HCT116 (cell line): ENCODE measurements around the gene PHF8.

Experiments used
- EGR1 ChIP-seq: IDR thresholded peaks from 2 replicates; pipeline ENCODE4 v1.6.1; 2012; ENCODE audit warnings: low read depth
- POLR2A ChIP-seq: IDR thresholded peaks from 2 replicates; pipeline ENCODE4 v1.7.0; 2011; ENCODE audit warnings: borderline replicate concordance; ENCODE audit not compliant: insufficient read depth, insufficient read length; ENCODE audit errors: extremely low read depth
- POLR2AphosphoS5 ChIP-seq: IDR thresholded peaks from 2 replicates; pipeline ENCODE4 v1.6.1; 2011; ENCODE audit warnings: mild to moderate bottlenecking, low read depth, low read length, moderate library complexity
- SIN3A ChIP-seq: IDR thresholded peaks from 2 replicates; pipeline ENCODE4 v1.6.1; 2012; ENCODE audit warnings: low read depth
- ZFX ChIP-seq: fragments of 450-650 bp; IDR thresholded peaks from 2 replicates; pipeline ENCODE4 v1.6.1; 2017
- TF ChIP-seq, protein P1 (sequence below), 3 experiments: fragments of 200-600 bp in 1 of 3; sonication (generic) in 1 of 3; IDR thresholded peaks in 2 of 3; conservative IDR thresholded peaks in 1 of 3; 2 replicates each; pipeline ENCODE4 v1.5.1; 2012 to 2017; ENCODE audit warnings: low read depth in 2 of 3, low read length in 2 of 3, antibody characterized with exemption in 1 of 3, borderline replicate concordance in 1 of 3, control low read depth in 1 of 3, mild to moderate bottlenecking in 1 of 3, mixed read lengths in 1 of 3, mixed run types in 1 of 3, moderate library complexity in 1 of 3; ENCODE audit not compliant: insufficient read depth in 1 of 3
- TF ChIP-seq, protein P2 (sequence below): IDR thresholded peaks from 2 replicates; pipeline ENCODE4 v1.6.1; 2012; ENCODE audit warnings: low read depth
- TF ChIP-seq, protein P3 (sequence below): IDR thresholded peaks from 2 replicates; pipeline ENCODE4 v1.6.1; 2012

DNA sequence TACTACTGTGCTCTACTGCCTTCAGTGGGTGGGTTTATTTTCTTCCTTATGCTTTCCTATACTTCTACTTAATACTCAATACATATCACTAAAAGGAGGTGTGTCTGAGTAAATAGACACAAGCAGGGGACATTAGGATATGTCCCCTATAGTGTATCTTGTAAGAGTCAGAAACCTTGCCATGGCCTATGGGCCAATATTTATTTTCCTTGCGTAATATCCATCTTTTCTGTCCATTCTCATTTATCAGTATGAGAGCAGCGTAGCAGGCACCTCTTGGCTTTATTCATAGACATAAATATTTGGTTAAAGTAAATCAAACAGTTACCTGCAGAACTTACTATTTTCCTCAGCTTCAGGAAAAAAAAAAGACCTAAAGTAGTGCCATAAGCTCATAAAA lies 46.6 kb upstream of the PHF8 start:
- TF ChIP-seq POLR2A (no peak), POLR2AphosphoS5 (no peak), ZFX (no peak), EGR1 (no peak), SIN3A (no peak)
- TF ChIP-seq, protein P1, sequence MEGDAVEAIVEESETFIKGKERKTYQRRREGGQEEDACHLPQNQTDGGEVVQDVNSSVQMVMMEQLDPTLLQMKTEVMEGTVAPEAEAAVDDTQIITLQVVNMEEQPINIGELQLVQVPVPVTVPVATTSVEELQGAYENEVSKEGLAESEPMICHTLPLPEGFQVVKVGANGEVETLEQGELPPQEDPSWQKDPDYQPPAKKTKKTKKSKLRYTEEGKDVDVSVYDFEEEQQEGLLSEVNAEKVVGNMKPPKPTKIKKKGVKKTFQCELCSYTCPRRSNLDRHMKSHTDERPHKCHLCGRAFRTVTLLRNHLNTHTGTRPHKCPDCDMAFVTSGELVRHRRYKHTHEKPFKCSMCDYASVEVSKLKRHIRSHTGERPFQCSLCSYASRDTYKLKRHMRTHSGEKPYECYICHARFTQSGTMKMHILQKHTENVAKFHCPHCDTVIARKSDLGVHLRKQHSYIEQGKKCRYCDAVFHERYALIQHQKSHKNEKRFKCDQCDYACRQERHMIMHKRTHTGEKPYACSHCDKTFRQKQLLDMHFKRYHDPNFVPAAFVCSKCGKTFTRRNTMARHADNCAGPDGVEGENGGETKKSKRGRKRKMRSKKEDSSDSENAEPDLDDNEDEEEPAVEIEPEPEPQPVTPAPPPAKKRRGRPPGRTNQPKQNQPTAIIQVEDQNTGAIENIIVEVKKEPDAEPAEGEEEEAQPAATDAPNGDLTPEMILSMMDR (IDR thresholded peaks at IDR 0.05 in 2 of 3, conservative IDR thresholded peaks at IDR 0.05 in 1 of 3; ENCODE audit: borderline replicate concordance in 1 of 3, insufficient read depth in 1 of 3, low read depth in 2 of 3, low read length in 2 of 3) = no peak
- TF ChIP-seq, protein P2, sequence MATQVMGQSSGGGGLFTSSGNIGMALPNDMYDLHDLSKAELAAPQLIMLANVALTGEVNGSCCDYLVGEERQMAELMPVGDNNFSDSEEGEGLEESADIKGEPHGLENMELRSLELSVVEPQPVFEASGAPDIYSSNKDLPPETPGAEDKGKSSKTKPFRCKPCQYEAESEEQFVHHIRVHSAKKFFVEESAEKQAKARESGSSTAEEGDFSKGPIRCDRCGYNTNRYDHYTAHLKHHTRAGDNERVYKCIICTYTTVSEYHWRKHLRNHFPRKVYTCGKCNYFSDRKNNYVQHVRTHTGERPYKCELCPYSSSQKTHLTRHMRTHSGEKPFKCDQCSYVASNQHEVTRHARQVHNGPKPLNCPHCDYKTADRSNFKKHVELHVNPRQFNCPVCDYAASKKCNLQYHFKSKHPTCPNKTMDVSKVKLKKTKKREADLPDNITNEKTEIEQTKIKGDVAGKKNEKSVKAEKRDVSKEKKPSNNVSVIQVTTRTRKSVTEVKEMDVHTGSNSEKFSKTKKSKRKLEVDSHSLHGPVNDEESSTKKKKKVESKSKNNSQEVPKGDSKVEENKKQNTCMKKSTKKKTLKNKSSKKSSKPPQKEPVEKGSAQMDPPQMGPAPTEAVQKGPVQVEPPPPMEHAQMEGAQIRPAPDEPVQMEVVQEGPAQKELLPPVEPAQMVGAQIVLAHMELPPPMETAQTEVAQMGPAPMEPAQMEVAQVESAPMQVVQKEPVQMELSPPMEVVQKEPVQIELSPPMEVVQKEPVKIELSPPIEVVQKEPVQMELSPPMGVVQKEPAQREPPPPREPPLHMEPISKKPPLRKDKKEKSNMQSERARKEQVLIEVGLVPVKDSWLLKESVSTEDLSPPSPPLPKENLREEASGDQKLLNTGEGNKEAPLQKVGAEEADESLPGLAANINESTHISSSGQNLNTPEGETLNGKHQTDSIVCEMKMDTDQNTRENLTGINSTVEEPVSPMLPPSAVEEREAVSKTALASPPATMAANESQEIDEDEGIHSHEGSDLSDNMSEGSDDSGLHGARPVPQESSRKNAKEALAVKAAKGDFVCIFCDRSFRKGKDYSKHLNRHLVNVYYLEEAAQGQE = no peak
- TF ChIP-seq, protein P3, sequence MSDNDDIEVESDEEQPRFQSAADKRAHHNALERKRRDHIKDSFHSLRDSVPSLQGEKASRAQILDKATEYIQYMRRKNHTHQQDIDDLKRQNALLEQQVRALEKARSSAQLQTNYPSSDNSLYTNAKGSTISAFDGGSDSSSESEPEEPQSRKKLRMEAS = no peak
